HCT116 (cell line): ENCODE results near the gene CIRBP. TPM values are rescaled to one million over a fixed set of nuclear protein-coding genes. Genes with fewer than 3 reads are reported as not detected.

Experiments
- ATAC-seq: fragments of 200-7000 bp; cut with Tn5 transposase; 2 replicates; pipeline ENCODE4 v1.9.1; 2020; ENCODE audit warnings: mild to moderate bottlenecking, moderate library complexity
- BruUV-seq: library from RNA; stranded (reverse); fragments of 400-500 nt; replicated peaks from 2 replicates; lab custom pipeline; 2021; lab: Mats Ljungman, UMichigan
- CTCF ChIA-PET: fragments of 300-600 bp; sonication (Branson Sonifier 250); formaldehyde crosslinking; loops from one replicate; lab custom pipeline; 2021; ENCODE audit warnings: antibody characterized with exemption; lab: Charles Lee
- POLR2A ChIA-PET: fragments of 300-600, 350-600 bp; sonication (Branson Sonifier 250); formaldehyde crosslinking; loops from one replicate; lab custom pipeline; 2021; ENCODE audit warnings: antibody characterized with exemption; lab: Charles Lee
- RAD21 ChIA-PET, 2 experiments: fragments of 300-600 bp; sonication (Branson Sonifier 250); formaldehyde crosslinking; loops; one replicate each; lab custom pipeline; 2023; ENCODE audit warnings: low total read pairs in 2 of 2; ENCODE audit not compliant: uncharacterized antibody in 2 of 2, unreplicated experiment in 2 of 2, low non-redundant PET in 1 of 2; lab: Charles Lee
- DNase-seq: peaks from one replicate; pipeline ENCODE4 v3.0.0-alpha.2; 2010; ENCODE audit warnings: low read depth, low spot score
- H2AFZ ChIP-seq: fragments of 200-600 bp; shearing (Covaris generic), sonication (generic); 2 replicates; pipeline ENCODE4 v1.6.1; 2017; ENCODE audit warnings: low read depth, mixed run types, mixed read lengths, antibody characterized with exemption, low read length; ENCODE audit not compliant: poor library complexity, severe bottlenecking
- H3K27ac ChIP-seq: 2 replicates; pipeline ENCODE4 v1.5.1; 2012; ENCODE audit warnings: low read depth, low read length
- H3K27me3 ChIP-seq: fragments of 200-600 bp; sonication (generic); 2 replicates; pipeline ENCODE4 v1.6.1; 2016; ENCODE audit warnings: mixed run types, low read length, mixed read lengths; ENCODE audit not compliant: insufficient read depth
- H3K36me3 ChIP-seq, 2 experiments: fragments of 200-500 bp in 1 of 2; fragments of 200-600 bp in 1 of 2; sonication (Bioruptor generic) in 1 of 2; sonication (generic) in 1 of 2; 2 replicates each; pipeline versions ENCODE4 v1.5.1 to v1.6.1; 2014 to 2016; ENCODE audit warnings: low read length in 2 of 2, inconsistent platforms in 1 of 2, mixed read lengths in 1 of 2, mixed run types in 1 of 2; ENCODE audit not compliant: insufficient read depth in 2 of 2, control insufficient read depth in 1 of 2
- H3K4me1 ChIP-seq, 2 experiments: fragments of 200-600 bp in 1 of 2; sonication (generic) in 1 of 2; 2 replicates each; pipeline versions ENCODE4 v1.5.1 to v1.6.1; 2012 to 2017; ENCODE audit warnings: low read length in 2 of 2, inconsistent platforms in 1 of 2, mild to moderate bottlenecking in 1 of 2, mixed read lengths in 1 of 2, mixed run types in 1 of 2, moderate library complexity in 1 of 2; ENCODE audit not compliant: insufficient read depth in 2 of 2, control insufficient read depth in 1 of 2
- H3K4me2 ChIP-seq: fragments of 200-600 bp; sonication (generic); 2 replicates; pipeline ENCODE4 v1.6.1; 2017; ENCODE audit warnings: mixed run types, low read length, mixed read lengths
- H3K4me3 ChIP-seq, 2 experiments: fragments of 200-600 bp in 1 of 2; sonication (generic) in 1 of 2; replicated peaks in 1 of 2; 2 replicates each; pipeline ENCODE4 v1.5.1; 2011 to 2016; ENCODE audit warnings: low read length in 2 of 2, control low read depth in 1 of 2, low read depth in 1 of 2, mild to moderate bottlenecking in 1 of 2, mixed read lengths in 1 of 2, mixed run types in 1 of 2
- H3K79me2 ChIP-seq: fragments of 200-600 bp; sonication (generic); 2 replicates; pipeline ENCODE4 v1.6.1; 2017; ENCODE audit warnings: mild to moderate bottlenecking, mixed run types, low read length, moderate library complexity, mixed read lengths; ENCODE audit not compliant: insufficient read depth
- H3K9ac ChIP-seq: fragments of 200-600 bp; sonication (generic); 2 replicates; pipeline ENCODE4 v1.6.1; 2016; ENCODE audit warnings: low read length, mixed read lengths
- H3K9me2 ChIP-seq: fragments of 200-600 bp; sonication (generic), shearing (Covaris generic); 2 replicates; pipeline ENCODE4 v1.6.1; 2017; ENCODE audit warnings: mixed run types, mild to moderate bottlenecking, moderate library complexity; ENCODE audit not compliant: insufficient read depth
- H3K9me3 ChIP-seq, 2 experiments: fragments of 200-500 bp in 1 of 2; fragments of 200-600 bp in 1 of 2; sonication (Bioruptor generic) in 1 of 2; sonication (generic) in 1 of 2; 2 replicates each; pipeline ENCODE4 v1.6.1; 2014 to 2017; ENCODE audit warnings: low read length in 2 of 2, mixed read lengths in 2 of 2, inconsistent platforms in 1 of 2, low read depth in 1 of 2, mild to moderate bottlenecking in 1 of 2, mixed run types in 1 of 2, moderate library complexity in 1 of 2; ENCODE audit not compliant: control insufficient read depth in 1 of 2, insufficient read depth in 1 of 2
- H4K20me1 ChIP-seq: fragments of 200-600 bp; sonication (generic), shearing (Covaris generic); 2 replicates; pipeline ENCODE4 v1.6.1; 2017; ENCODE audit warnings: mixed run types, mild to moderate bottlenecking, moderate library complexity; ENCODE audit not compliant: insufficient read depth
- ATF3 ChIP-seq: IDR thresholded peaks from 2 replicates; pipeline ENCODE4 v1.6.1; 2012
- CEBPB ChIP-seq: IDR thresholded peaks from 2 replicates; pipeline ENCODE4 v1.6.1; 2012; ENCODE audit warnings: low read depth
- CTCF ChIP-seq, 3 experiments: fragments of 200-600 bp in 1 of 3; sonication (generic) in 1 of 3; IDR thresholded peaks in 2 of 3; conservative IDR thresholded peaks in 1 of 3; 2 replicates each; pipeline ENCODE4 v1.5.1; 2012 to 2017; ENCODE audit warnings: low read depth in 2 of 3, low read length in 2 of 3, antibody characterized with exemption in 1 of 3, borderline replicate concordance in 1 of 3, control low read depth in 1 of 3, mild to moderate bottlenecking in 1 of 3, mixed read lengths in 1 of 3, mixed run types in 1 of 3, moderate library complexity in 1 of 3; ENCODE audit not compliant: insufficient read depth in 1 of 3
- EGR1 ChIP-seq: IDR thresholded peaks from 2 replicates; pipeline ENCODE4 v1.6.1; 2012; ENCODE audit warnings: low read depth
- ELF1 ChIP-seq: IDR thresholded peaks from 2 replicates; pipeline ENCODE4 v1.6.1; 2012; ENCODE audit warnings: low read depth, borderline replicate concordance
- EZH2 ChIP-seq: fragments of 200-600 bp; sonication (generic); IDR thresholded peaks from 2 replicates; pipeline ENCODE4 v1.6.1; 2017; ENCODE audit warnings: antibody characterized with exemption, mixed run types
- EZH2phosphoT487 ChIP-seq: fragments of 200-600 bp; IDR thresholded peaks from 2 replicates; pipeline ENCODE4 v1.6.1; 2018; ENCODE audit warnings: antibody characterized with exemption, borderline replicate concordance
- MAX ChIP-seq: IDR thresholded peaks from 2 replicates; pipeline ENCODE4 v1.6.1; 2012
- POLR2A ChIP-seq: IDR thresholded peaks from 2 replicates; pipeline ENCODE4 v1.7.0; 2011; ENCODE audit warnings: borderline replicate concordance; ENCODE audit not compliant: insufficient read depth, insufficient read length; ENCODE audit errors: extremely low read depth
- POLR2AphosphoS5 ChIP-seq: IDR thresholded peaks from 2 replicates; pipeline ENCODE4 v1.6.1; 2011; ENCODE audit warnings: mild to moderate bottlenecking, low read depth, low read length, moderate library complexity
- RAD21 ChIP-seq: IDR thresholded peaks from 2 replicates; pipeline ENCODE4 v1.6.1; 2012; ENCODE audit warnings: low read depth, mild to moderate bottlenecking
- REST ChIP-seq: IDR thresholded peaks from 2 replicates; pipeline ENCODE4 v1.6.1; 2012; ENCODE audit warnings: low read depth
- SIN3A ChIP-seq: IDR thresholded peaks from 2 replicates; pipeline ENCODE4 v1.6.1; 2012; ENCODE audit warnings: low read depth
- SP1 ChIP-seq: IDR thresholded peaks from 2 replicates; pipeline ENCODE4 v1.6.1; 2012; ENCODE audit warnings: low read depth
- ZFX ChIP-seq: fragments of 450-650 bp; IDR thresholded peaks from 2 replicates; pipeline ENCODE4 v1.6.1; 2017
- intact Hi-C: fragments of 100-400 bp; cut with micrococcal nuclease; formaldehyde crosslinking; loops from 2 replicates; pipeline ENCODE4 v1.10.0; 2022
- total RNA-seq: library from RNA; stranded (reverse); gene quantifications from one replicate; pipeline ENCODE4 v1.2.1, GENCODE V29; 2021; ENCODE audit not compliant: unreplicated experiment

The CIRBP gene
- total RNA-seq, 1 experiment from 2014 or later: 276 TPM

- TF ChIP-seq CTCF (IDR thresholded peaks at IDR 0.05 in 2 of 3, conservative IDR thresholded peaks at IDR 0.05 in 1 of 3; ENCODE audit: borderline replicate concordance in 1 of 3, insufficient read depth in 1 of 3, low read depth in 2 of 3, low read length in 2 of 3) (no peak), SIN3A (no peak), EGR1 (no peak), RAD21 (no peak), ATF3 (no peak), EZH2phosphoT487 (no peak), CEBPB (no peak), POLR2A (no peak), ZFX (no peak), POLR2AphosphoS5 (no peak), SP1 (no peak), ELF1 (no peak), EZH2 (no peak), MAX (no peak)
Observed at GRCh38 chr19:1226227-1226518, 43.0 kb upstream of the CIRBP start (continued).

- peak; percentile 8 for ATAC-seq
- CTCF ChIA-PET: interaction anchor here (0.9 kb wide), 1 partner anchor 14 kb away, joined by 3 read pairs; no protein-coding TSS in a partner anchor
- Histone ChIP-seq H3K4me1 (peaks cover 15 to 27% of the 10 kb centered on the region in 2 experiments), H3K27ac (peak overlapping the region; percentile 92), H2AFZ (no peak overlapping the region), H3K9me2 (no peaks in the 10 kb centered on the region), H3K27me3 (no peaks in the 10 kb centered on the region), H3K4me2 (peak overlapping the region; percentile 66; the same call in 1 of the 2 replicates), H3K79me2 (no peaks in the 10 kb centered on the region), H4K20me1 (no peaks in the 10 kb centered on the region), H3K9me3 (no peaks in the 10 kb centered on the region), H3K36me3 (peaks cover 0 to 5% of the 10 kb centered on the region in 2 experiments; a peak in 2 of 4 replicates), H3K4me3 (no peak overlapping the region), H3K9ac (peak overlapping the region; percentile 47)
- RAD21 ChIA-PET: no interaction called here
- no TSS peak for BruUV-seq
- TF ChIP-seq REST (no peak), ZFX (peak; percentile 17; the same call in 1 of the 2 replicates)
- intact Hi-C loops: no loop called here
- no peak for DNase-seq
- POLR2A ChIA-PET: no interaction called here
Observed at GRCh38 chr19:1226522-1227303, 42.4 kb upstream of the CIRBP start.
